Inflammatory macrophage treated with lipopolysaccharide for 1 hour (primary cell): ENCODE data around the gene LGR5.
A peak's percentile ranks its signal among the peaks of the same experiment; 100 is the strongest.
"Not testable (repeated sequence)": the region's sequence is repeated elsewhere in the genome, so short reads cannot be mapped to it uniquely, and the experiment has no call there.

Experiments
- DNase-seq, 2 donors: peaks; one replicate each; pipeline ENCODE4 v3.0.0-alpha.2; 2020 to 2022

Gene LGR5

GRCh38 chr12:71556448-71556847, 116.8 kb downstream of the LGR5 start:
- DNase-seq: no peak

GRCh38 chr12:71556875-71557274, 117.3 kb downstream of the LGR5 start:
- DNase-seq: no peak

- no peak for DNase-seq
Observed at GRCh38 chr12:71558445-71558844, 118.8 kb downstream of the LGR5 start.

- no peak for DNase-seq
Observed at GRCh38 chr12:71562676-71563595, 123.3 kb downstream of the LGR5 start.

GRCh38 chr12:71565535-71565934, 125.9 kb downstream of the LGR5 start:
- no peak for DNase-seq

- DNase-seq: peak in 1 of 2 donors; percentile 4
Observed at GRCh38 chr12:71566655-71567054, 127.1 kb downstream of the LGR5 start.

GRCh38 chr12:71567537-71567936, 127.9 kb downstream of the LGR5 start:
- DNase-seq: peak; percentile 11 to 33

GRCh38 chr12:71569885-71570284, 130.3 kb downstream of the LGR5 start:
- DNase-seq: not testable (repeated sequence)

GRCh38 chr12:71576496-71576895, 136.9 kb downstream of the LGR5 start:
- DNase-seq: no peak

- no peak for DNase-seq
Observed at GRCh38 chr12:71578694-71579258, 139.2 kb downstream of the LGR5 start.

GRCh38 chr12:71581206-71581605, 141.6 kb downstream of the LGR5 start:
- no peak for DNase-seq

- DNase-seq: no peak
Observed at GRCh38 chr12:71582925-71583324, 143.3 kb downstream of the LGR5 start.

GRCh38 chr12:71584356-71584755, 144.8 kb downstream of the LGR5 start:
- no peak for DNase-seq

GRCh38 chr12:71585218-71585617, 145.6 kb downstream of the LGR5 start:
- DNase-seq: no peak

- no peak for DNase-seq
Observed at GRCh38 chr12:71587012-71587411, 147.4 kb downstream of the LGR5 start.

- DNase-seq: no peak
Observed at GRCh38 chr12:71589478-71589881, 149.9 kb downstream of the LGR5 start.

GRCh38 chr12:71591601-71592000, 152.0 kb downstream of the LGR5 start:
- DNase-seq: no peak

- no peak for DNase-seq
Observed at GRCh38 chr12:71592841-71593240, 153.2 kb downstream of the LGR5 start.

- DNase-seq: no peak
Observed at GRCh38 chr12:71594214-71594948, 154.8 kb downstream of the LGR5 start.

GRCh38 chr12:71599210-71599609, 159.6 kb downstream of the LGR5 start:
- DNase-seq: no peak

- DNase-seq: no peak
Observed at GRCh38 chr12:71601546-71601945, 161.9 kb downstream of the LGR5 start.

- no peak for DNase-seq
Observed at GRCh38 chr12:71602761-71603577, 163.4 kb downstream of the LGR5 start.

- DNase-seq: no peak
Observed at GRCh38 chr12:71605039-71605438, 165.4 kb downstream of the LGR5 start.
